22Rv1 (cell line): ENCODE data around the gene EMX1.

Experiments
- H3K27ac ChIP-seq: fragments of 450-650 bp; 2 replicates; pipeline ENCODE4 v1.5.1; 2017
- ZFX ChIP-seq: fragments of 450-650 bp; IDR thresholded peaks from 2 replicates; pipeline ENCODE4 v1.6.1; 2017; ENCODE audit warnings: antibody characterized with exemption, borderline replicate concordance
- TF ChIP-seq, protein P1 (sequence below): fragments of 450-650 bp; IDR thresholded peaks from 2 replicates; pipeline ENCODE4 v1.5.1; 2017; ENCODE audit warnings: mild to moderate bottlenecking

EMX1 gene

DNA sequence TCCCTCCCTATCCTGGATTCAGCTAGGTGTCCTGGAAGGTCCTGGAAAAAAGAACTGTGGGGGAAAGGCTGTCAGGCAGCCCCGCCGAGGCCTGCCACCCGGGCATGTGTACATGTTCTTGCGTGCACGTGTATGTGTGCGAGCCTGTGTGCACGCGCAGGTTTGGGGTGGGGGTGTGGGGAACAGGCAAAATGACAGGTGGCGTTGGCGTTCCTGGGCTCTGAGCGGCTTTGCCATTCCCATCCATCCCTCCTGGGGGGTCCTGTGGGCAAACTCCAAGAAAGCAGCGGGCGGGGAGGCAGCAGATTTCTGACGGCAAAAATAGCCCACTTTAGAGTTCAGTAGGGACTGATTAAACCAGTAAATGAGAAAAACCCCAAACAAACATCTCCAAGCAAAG, 35.6 kb downstream of the EMX1 start:
- TF ChIP-seq, protein P1, sequence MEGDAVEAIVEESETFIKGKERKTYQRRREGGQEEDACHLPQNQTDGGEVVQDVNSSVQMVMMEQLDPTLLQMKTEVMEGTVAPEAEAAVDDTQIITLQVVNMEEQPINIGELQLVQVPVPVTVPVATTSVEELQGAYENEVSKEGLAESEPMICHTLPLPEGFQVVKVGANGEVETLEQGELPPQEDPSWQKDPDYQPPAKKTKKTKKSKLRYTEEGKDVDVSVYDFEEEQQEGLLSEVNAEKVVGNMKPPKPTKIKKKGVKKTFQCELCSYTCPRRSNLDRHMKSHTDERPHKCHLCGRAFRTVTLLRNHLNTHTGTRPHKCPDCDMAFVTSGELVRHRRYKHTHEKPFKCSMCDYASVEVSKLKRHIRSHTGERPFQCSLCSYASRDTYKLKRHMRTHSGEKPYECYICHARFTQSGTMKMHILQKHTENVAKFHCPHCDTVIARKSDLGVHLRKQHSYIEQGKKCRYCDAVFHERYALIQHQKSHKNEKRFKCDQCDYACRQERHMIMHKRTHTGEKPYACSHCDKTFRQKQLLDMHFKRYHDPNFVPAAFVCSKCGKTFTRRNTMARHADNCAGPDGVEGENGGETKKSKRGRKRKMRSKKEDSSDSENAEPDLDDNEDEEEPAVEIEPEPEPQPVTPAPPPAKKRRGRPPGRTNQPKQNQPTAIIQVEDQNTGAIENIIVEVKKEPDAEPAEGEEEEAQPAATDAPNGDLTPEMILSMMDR: no peak
- TF ChIP-seq ZFX: no peak
- H3K27ac ChIP-seq: no peak overlapping the region

DNA sequence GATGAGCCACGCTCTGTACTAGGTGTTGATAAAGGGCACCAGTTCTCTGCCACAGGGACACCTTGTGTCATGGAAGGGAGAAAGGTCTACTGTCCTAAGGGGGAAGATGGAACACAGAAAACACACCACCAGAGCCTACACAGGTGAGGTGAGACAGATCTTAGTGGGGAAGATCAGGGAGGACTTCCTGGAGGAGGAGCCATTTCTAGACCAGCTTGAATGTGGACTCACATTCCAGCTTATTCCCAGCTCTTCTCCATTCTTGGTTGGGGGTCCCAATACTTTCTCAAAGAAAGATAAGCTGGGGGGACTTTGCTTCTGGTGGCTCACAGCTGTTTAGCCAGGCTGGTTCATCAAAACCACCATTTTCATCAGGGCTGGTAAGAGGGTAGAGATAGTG, 36.2 kb downstream of the EMX1 start:
- H3K27ac ChIP-seq: no peak overlapping the region
- TF ChIP-seq ZFX: no peak
- TF ChIP-seq, protein P1: no peak

GRCh38 chr2:72953976-72954375, 36.7 kb downstream of the EMX1 start:
- no peak overlapping the region for H3K27ac ChIP-seq
- TF ChIP-seq ZFX: no peak
- TF ChIP-seq, protein P1: no peak

DNA sequence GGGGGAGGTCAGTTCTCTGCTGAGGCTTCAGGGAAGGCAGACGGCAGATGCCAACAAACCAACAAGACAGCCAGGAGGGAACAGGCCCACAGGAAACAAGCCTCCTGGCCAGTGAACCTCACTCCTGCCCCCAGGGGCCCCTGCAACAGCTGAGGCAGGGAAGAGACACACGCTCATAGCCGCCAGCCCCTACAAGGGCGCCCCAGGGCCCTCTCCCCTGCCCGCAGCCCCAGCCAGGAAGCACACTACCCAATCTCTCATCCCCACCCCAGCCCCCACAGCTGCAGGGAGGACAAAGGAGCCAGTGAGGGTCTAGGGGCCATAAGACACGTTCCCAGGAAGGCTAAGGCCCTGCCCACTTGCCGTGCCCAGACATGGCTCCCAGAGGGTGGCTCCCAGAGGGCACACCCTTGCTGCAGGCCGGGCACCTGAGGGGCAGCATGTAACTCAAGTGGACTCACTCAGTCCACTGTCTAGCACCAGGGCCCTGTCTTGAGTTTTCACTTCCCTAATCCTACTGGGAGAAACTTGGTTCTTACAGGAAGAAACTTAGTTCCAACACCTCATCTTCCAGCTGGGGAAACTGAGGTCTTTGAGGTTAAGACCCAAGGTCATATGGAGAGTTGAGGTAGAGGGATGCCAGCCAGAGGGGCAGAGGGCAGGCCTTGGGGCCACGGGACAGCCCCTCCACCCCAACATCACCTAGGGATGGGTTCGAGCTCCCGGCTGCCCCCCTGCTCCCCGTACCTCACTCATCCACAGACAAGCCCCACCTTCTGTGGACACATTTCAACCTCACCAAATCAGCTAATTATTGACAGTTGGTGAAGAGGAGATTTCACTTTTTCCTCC, 37.3 kb downstream of the EMX1 start:
- TF ChIP-seq, protein P1: no peak
- no peak for TF ChIP-seq ZFX
- no peak overlapping the region for H3K27ac ChIP-seq

GRCh38 chr2:72955228-72956049, 38.1 kb downstream of the EMX1 start:
- TF ChIP-seq, protein P1: no peak
- TF ChIP-seq ZFX: no peak
- no peak overlapping the region for H3K27ac ChIP-seq

- no peak overlapping the region for H3K27ac ChIP-seq
- no peak for TF ChIP-seq ZFX
Measured at GRCh38 chr2:72956050-72956395, 38.7 kb downstream of the EMX1 start.

GRCh38 chr2:72956936-72957335, 39.6 kb downstream of the EMX1 start:
- TF ChIP-seq ZFX: no peak
- TF ChIP-seq, protein P1: no peak
- no peak overlapping the region for H3K27ac ChIP-seq
